GM11168 (cell line): Measurements from ENCODE around the gene KRT39.

Experiments used
- in situ Hi-C: fragments of 300-500 bp; cut with MboI; formaldehyde crosslinking; loops from one replicate; pipeline ENCODE4 v1.12.0; 2022; ENCODE audit warnings: low sequenced_read_pairs; ENCODE audit not compliant: unreplicated experiment

KRT39 gene

GRCh38 chr17:40944531-40944930 lies 22.2 kb downstream of the KRT39 start:
- in situ Hi-C loops = no loop called here

- in situ Hi-C loops = no loop called here
These were observed 24.2 kb downstream of the KRT39 start for GRCh38 chr17:40942553-40942952.

GRCh38 chr17:40940266-40940665 lies 26.5 kb downstream of the KRT39 start:
- in situ Hi-C loops = no loop called here

- in situ Hi-C loops = no loop called here
These were observed 27.8 kb downstream of the KRT39 start for GRCh38 chr17:40938981-40939380.

GRCh38 chr17:40937384-40937819 lies 29.3 kb downstream of the KRT39 start, which contains the start of gene KRT23:
TSS of gene KRT23 (minus strand) at chr17:40937646. CDS start at chr17:40936603, 1,043 bp downstream.
- in situ Hi-C loops = no loop called here

GRCh38 chr17:40936976-40937375 lies 29.8 kb downstream of the KRT39 start:
- in situ Hi-C loops = no loop called here

- in situ Hi-C loops = no loop called here
These were observed 30.2 kb downstream of the KRT39 start for GRCh38 chr17:40936437-40936971.

- in situ Hi-C loops = no loop called here
These were observed 31.1 kb downstream of the KRT39 start for GRCh38 chr17:40935624-40936023.

GRCh38 chr17:40932608-40933007 lies 34.1 kb downstream of the KRT39 start:
- in situ Hi-C loops = no loop called here

GRCh38 chr17:40931311-40931710 lies 35.4 kb downstream of the KRT39 start:
- in situ Hi-C loops = no loop called here

- in situ Hi-C loops = no loop called here
These were observed 40.4 kb downstream of the KRT39 start for GRCh38 chr17:40926341-40926740.

- in situ Hi-C loops = loop anchor here (25.0 kb wide), 2 partner anchors 390 to 740 kb away; partner anchors contain the start of genes KRTAP16-1, KRTAP17-1 and KRTAP29-1
These were observed 44.5 kb downstream of the KRT39 start for GRCh38 chr17:40922239-40922638.

- in situ Hi-C loops = loop anchor here (25.0 kb wide), 2 partner anchors 391 to 741 kb away; partner anchors contain the start of genes KRTAP16-1, KRTAP17-1 and KRTAP29-1
These were observed 45.7 kb downstream of the KRT39 start for GRCh38 chr17:40921026-40921425.

GRCh38 chr17:40917116-40917515 lies 49.6 kb downstream of the KRT39 start:
- in situ Hi-C loops = loop anchor here (25.0 kb wide), 2 partner anchors 395 to 745 kb away; partner anchors contain the start of genes KRTAP16-1, KRTAP17-1 and KRTAP29-1

GRCh38 chr17:40916366-40916765 lies 50.4 kb downstream of the KRT39 start:
- in situ Hi-C loops = loop anchor here (25.0 kb wide), 2 partner anchors 396 to 746 kb away; partner anchors contain the start of genes KRTAP16-1, KRTAP17-1 and KRTAP29-1

- in situ Hi-C loops = loop anchor here (25.0 kb wide), 2 partner anchors 397 to 747 kb away; partner anchors contain the start of genes KRTAP16-1, KRTAP17-1 and KRTAP29-1
These were observed 51.0 kb downstream of the KRT39 start for GRCh38 chr17:40915721-40916256.

GRCh38 chr17:40915199-40915661 lies 51.5 kb downstream of the KRT39 start:
- in situ Hi-C loops = loop anchor here (25.0 kb wide), 2 partner anchors 397 to 747 kb away; partner anchors contain the start of genes KRTAP16-1, KRTAP17-1 and KRTAP29-1

- in situ Hi-C loops = loop anchor here (25.0 kb wide), 2 partner anchors 398 to 748 kb away; partner anchors contain the start of genes KRTAP16-1, KRTAP17-1 and KRTAP29-1
These were observed 52.5 kb downstream of the KRT39 start for GRCh38 chr17:40914075-40914855.

- in situ Hi-C loops = loop anchor here (25.0 kb wide), 2 partner anchors 400 to 750 kb away; partner anchors contain the start of genes KRTAP16-1, KRTAP17-1 and KRTAP29-1
These were observed 54.1 kb downstream of the KRT39 start for GRCh38 chr17:40912486-40913210.

- in situ Hi-C loops = loop anchor here (25.0 kb wide), 2 partner anchors 402 to 752 kb away; partner anchors contain the start of genes KRTAP16-1, KRTAP17-1 and KRTAP29-1
These were observed 56.3 kb downstream of the KRT39 start for GRCh38 chr17:40910441-40910841.
